ENCODE data around the gene KRT6C.
"Not testable (repeated sequence)": the region's sequence is repeated elsewhere in the genome, so short reads cannot be mapped to it uniquely, and the experiment has no call there.

The KRT6C gene

GRCh38 chr12:52496590-52497071 lies 23.0 kb upstream of the KRT6C start:
- Histone ChIP-seq H3K27ac (ENCODE audit: low read depth, low read length) (no peak overlapping the region), H3K4me1 (ENCODE audit: insufficient read depth, low read length) (peaks cover 23% of the 10 kb centered on the region), H3K4me3 (ENCODE audit: low read depth in 1 of 2, low read length in 2 of 2) (no peak overlapping the region), H3K36me3 (ENCODE audit: insufficient read depth, low read length) (no peaks in the 10 kb centered on the region), H3K9ac (ENCODE audit: low read length) (no peak overlapping the region), H3K27me3 (ENCODE audit: control insufficient read depth in 1 of 2, insufficient read depth in 2 of 2, low read length in 2 of 2) (no peaks in the 10 kb centered on the region), H3K9me3 (ENCODE audit: low read length) (no peaks in the 10 kb centered on the region)

GRCh38 chr12:52496054-52496453 lies 22.4 kb upstream of the KRT6C start:
- Histone ChIP-seq H3K4me1 (ENCODE audit: insufficient read depth, low read length) (peaks cover 23% of the 10 kb centered on the region), H3K27ac (ENCODE audit: low read depth, low read length) (no peak overlapping the region)

GRCh38 chr12:52495389-52495788 lies 21.8 kb upstream of the KRT6C start:
- Histone ChIP-seq H3K4me3 (ENCODE audit: low read depth in 1 of 2, low read length in 2 of 2) (no peak overlapping the region), H3K9ac (ENCODE audit: low read length) (no peak overlapping the region), H3K27ac (ENCODE audit: low read depth, low read length) (no peak overlapping the region), H3K4me1 (ENCODE audit: insufficient read depth, low read length) (peaks cover 23% of the 10 kb centered on the region), H3K9me3 (ENCODE audit: low read length) (no peaks in the 10 kb centered on the region), H3K27me3 (ENCODE audit: control insufficient read depth in 1 of 2, insufficient read depth in 2 of 2, low read length in 2 of 2) (no peaks in the 10 kb centered on the region), H3K36me3 (ENCODE audit: insufficient read depth, low read length) (no peaks in the 10 kb centered on the region)

More at GRCh38 chr12:52496054-52496453, 22.4 kb upstream of the KRT6C start:
- H3K36me3 ChIP-seq (ENCODE audit: insufficient read depth, low read length): no peaks in the 10 kb centered on the region
- no peaks in the 10 kb centered on the region for H3K9me3 ChIP-seq (ENCODE audit: low read length)
- H3K27me3 ChIP-seq (ENCODE audit: control insufficient read depth in 1 of 2, insufficient read depth in 2 of 2, low read length in 2 of 2): no peaks in the 10 kb centered on the region
- H3K9ac ChIP-seq (ENCODE audit: low read length): no peak overlapping the region
- no peak overlapping the region for H3K4me3 ChIP-seq (ENCODE audit: low read depth in 1 of 2, low read length in 2 of 2)

- peaks cover 23% of the 10 kb centered on the region for H3K4me1 ChIP-seq (ENCODE audit: insufficient read depth, low read length)
- H3K36me3 ChIP-seq (ENCODE audit: insufficient read depth, low read length): no peaks in the 10 kb centered on the region
- no peaks in the 10 kb centered on the region for H3K27me3 ChIP-seq (ENCODE audit: control insufficient read depth in 1 of 2, insufficient read depth in 2 of 2, low read length in 2 of 2)
- H3K4me3 ChIP-seq (ENCODE audit: low read depth in 1 of 2, low read length in 2 of 2): no peak overlapping the region
- H3K9ac ChIP-seq (ENCODE audit: low read length): no peak overlapping the region
- no peaks in the 10 kb centered on the region for H3K9me3 ChIP-seq (ENCODE audit: low read length)
- no peak overlapping the region for H3K27ac ChIP-seq (ENCODE audit: low read depth, low read length)
Observed at GRCh38 chr12:52494518-52494917, 20.9 kb upstream of the KRT6C start.

- Histone ChIP-seq H3K4me1 (ENCODE audit: insufficient read depth, low read length) (peaks cover 23% of the 10 kb centered on the region), H3K4me3 (ENCODE audit: low read depth in 1 of 2, low read length in 2 of 2) (no peak overlapping the region), H3K9me3 (ENCODE audit: low read length) (no peaks in the 10 kb centered on the region), H3K27ac (ENCODE audit: low read depth, low read length) (no peak overlapping the region), H3K36me3 (ENCODE audit: insufficient read depth, low read length) (no peaks in the 10 kb centered on the region), H3K27me3 (ENCODE audit: control insufficient read depth in 1 of 2, insufficient read depth in 2 of 2, low read length in 2 of 2) (no peaks in the 10 kb centered on the region), H3K9ac (ENCODE audit: low read length) (no peak overlapping the region)
Observed at GRCh38 chr12:52494100-52494499, 20.5 kb upstream of the KRT6C start.

- H3K9me3 ChIP-seq (ENCODE audit: low read length): no peaks in the 10 kb centered on the region
- H3K36me3 ChIP-seq (ENCODE audit: insufficient read depth, low read length): no peaks in the 10 kb centered on the region
- no peak within 1 kb of the TSS for H3K9ac ChIP-seq (ENCODE audit: low read length)
- no peak within 1 kb of the TSS for H3K27ac ChIP-seq (ENCODE audit: low read depth, low read length)
- no peaks in the 10 kb centered on the region for H3K27me3 ChIP-seq (ENCODE audit: control insufficient read depth in 1 of 2, insufficient read depth in 2 of 2, low read length in 2 of 2)
- H3K4me1 ChIP-seq (ENCODE audit: insufficient read depth, low read length): peaks cover 23% of the 10 kb centered on the region
- H3K4me3 ChIP-seq (ENCODE audit: low read depth in 1 of 2, low read length in 2 of 2): no peak within 1 kb of the TSS
Observed at GRCh38 chr12:52493172-52493571, 19.6 kb upstream of the KRT6C start, which contains the start of gene KRT6A. KRT6A (minus strand) TSS chr12:52493257; CDS start chr12:52493188, 69 bp downstream.

- not testable (repeated sequence) for H3K9me3 ChIP-seq (ENCODE audit: low read length); H3K36me3 ChIP-seq (ENCODE audit: insufficient read depth, low read length); H3K27ac ChIP-seq (ENCODE audit: low read depth, low read length); H3K9ac ChIP-seq (ENCODE audit: low read length); H3K4me3 ChIP-seq (ENCODE audit: low read depth in 1 of 2, low read length in 2 of 2); H3K27me3 ChIP-seq (ENCODE audit: control insufficient read depth in 1 of 2, insufficient read depth in 2 of 2, low read length in 2 of 2)
- peaks cover 23% of the 10 kb centered on the region for H3K4me1 ChIP-seq (ENCODE audit: insufficient read depth, low read length)
Observed at GRCh38 chr12:52492405-52492804, 18.8 kb upstream of the KRT6C start.

GRCh38 chr12:52491495-52491894 lies 17.9 kb upstream of the KRT6C start:
- not testable (repeated sequence) for H3K27me3 ChIP-seq (ENCODE audit: control insufficient read depth in 1 of 2, insufficient read depth in 2 of 2, low read length in 2 of 2); H3K9ac ChIP-seq (ENCODE audit: low read length); H3K36me3 ChIP-seq (ENCODE audit: insufficient read depth, low read length); H3K4me3 ChIP-seq (ENCODE audit: low read depth in 1 of 2, low read length in 2 of 2); H3K9me3 ChIP-seq (ENCODE audit: low read length); H3K27ac ChIP-seq (ENCODE audit: low read depth, low read length)
- peaks cover 22% of the 10 kb centered on the region for H3K4me1 ChIP-seq (ENCODE audit: insufficient read depth, low read length)

- H3K36me3 ChIP-seq (ENCODE audit: insufficient read depth, low read length): no peaks in the 10 kb centered on the region
- H3K9me3 ChIP-seq (ENCODE audit: low read length): no peaks in the 10 kb centered on the region
- no peak overlapping the region for H3K9ac ChIP-seq (ENCODE audit: low read length)
- no peak overlapping the region for H3K27ac ChIP-seq (ENCODE audit: low read depth, low read length)
- H3K4me1 ChIP-seq (ENCODE audit: insufficient read depth, low read length): no peaks in the 10 kb centered on the region
- no peak overlapping the region for H3K4me3 ChIP-seq (ENCODE audit: low read depth in 1 of 2, low read length in 2 of 2)
- no peaks in the 10 kb centered on the region for H3K27me3 ChIP-seq (ENCODE audit: control insufficient read depth in 1 of 2, insufficient read depth in 2 of 2, low read length in 2 of 2)
Observed at GRCh38 chr12:52488736-52489135, 15.1 kb upstream of the KRT6C start.

GRCh38 chr12:52487744-52488443 lies 14.3 kb upstream of the KRT6C start:
- H3K36me3 ChIP-seq (ENCODE audit: insufficient read depth, low read length); H3K4me1 ChIP-seq (ENCODE audit: insufficient read depth, low read length); H3K27ac ChIP-seq (ENCODE audit: low read depth, low read length): not testable (repeated sequence)

GRCh38 chr12:52487211-52487610 lies 13.6 kb upstream of the KRT6C start:
- H3K4me3 ChIP-seq (ENCODE audit: low read depth in 1 of 2, low read length in 2 of 2): no peak overlapping the region
- H3K4me1 ChIP-seq (ENCODE audit: insufficient read depth, low read length): no peaks in the 10 kb centered on the region
- H3K9ac ChIP-seq (ENCODE audit: low read length): no peak overlapping the region
- no peak overlapping the region for H3K27ac ChIP-seq (ENCODE audit: low read depth, low read length)
- no peaks in the 10 kb centered on the region for H3K9me3 ChIP-seq (ENCODE audit: low read length)
- H3K36me3 ChIP-seq (ENCODE audit: insufficient read depth, low read length): no peaks in the 10 kb centered on the region
- no peaks in the 10 kb centered on the region for H3K27me3 ChIP-seq (ENCODE audit: control insufficient read depth in 1 of 2, insufficient read depth in 2 of 2, low read length in 2 of 2)

More at GRCh38 chr12:52487744-52488443, 14.3 kb upstream of the KRT6C start:
- H3K9ac ChIP-seq (ENCODE audit: low read length); H3K27me3 ChIP-seq (ENCODE audit: control insufficient read depth in 1 of 2, insufficient read depth in 2 of 2, low read length in 2 of 2); H3K4me3 ChIP-seq (ENCODE audit: low read depth in 1 of 2, low read length in 2 of 2); H3K9me3 ChIP-seq (ENCODE audit: low read length): not testable (repeated sequence)
